Activated T-cell treated with anti-CD3 and anti-CD28 coated beads for 48 hours (primary cell): ENCODE results near the gene ZFYVE27.
"Not testable (repeated sequence)": the region's sequence is repeated elsewhere in the genome, so short reads cannot be mapped to it uniquely, and the experiment has no call there.

Experiments used
- DNase-seq: peaks from one replicate; pipeline ENCODE4 v3.0.0-alpha.2; 2020; ENCODE audit warnings: low read depth

ZFYVE27 gene

GRCh38 chr10:97736902-97737769 lies at the start of gene ZFYVE27:
TSS of gene ZFYVE27 (plus strand) at chr10:97737128. CDS start at chr10:97738478, 1,350 bp downstream.
- DNase-seq: peak; percentile 97

- no peak for DNase-seq
Measured at GRCh38 chr10:97687785-97688781, 48.8 kb upstream of the ZFYVE27 start.

- DNase-seq: no peak
Measured at GRCh38 chr10:97689559-97690020, 47.3 kb upstream of the ZFYVE27 start.

- DNase-seq: no peak
Measured at GRCh38 chr10:97690133-97690532, 46.8 kb upstream of the ZFYVE27 start.

- not testable (repeated sequence) for DNase-seq
Measured at GRCh38 chr10:97698072-97698655, 38.8 kb upstream of the ZFYVE27 start.

- DNase-seq: peak; percentile 5
Measured at GRCh38 chr10:97701438-97702069, 35.4 kb upstream of the ZFYVE27 start.

GRCh38 chr10:97703398-97704067 lies 33.4 kb upstream of the ZFYVE27 start:
- no peak for DNase-seq

- no peak for DNase-seq
Measured at GRCh38 chr10:97704341-97704740, 32.6 kb upstream of the ZFYVE27 start.

GRCh38 chr10:97705006-97705670 lies 31.8 kb upstream of the ZFYVE27 start:
- DNase-seq: no peak

GRCh38 chr10:97707134-97707861 lies 29.6 kb upstream of the ZFYVE27 start:
- no peak for DNase-seq

- no peak for DNase-seq
Measured at GRCh38 chr10:97708167-97708566, 28.8 kb upstream of the ZFYVE27 start.

- peak; percentile 18 for DNase-seq
Measured at GRCh38 chr10:97708976-97709946, 27.7 kb upstream of the ZFYVE27 start.

GRCh38 chr10:97711640-97712572 lies 25.0 kb upstream of the ZFYVE27 start:
- no peak for DNase-seq

- DNase-seq: no peak
Measured at GRCh38 chr10:97713339-97713825, 23.5 kb upstream of the ZFYVE27 start, which contains the start of gene MARVELD1. TSS of gene MARVELD1 (plus strand) at chr10:97713730. CDS start at chr10:97713877, 147 bp downstream.

- peak; percentile 53 for DNase-seq
Measured at GRCh38 chr10:97713826-97714400, 23.0 kb upstream of the ZFYVE27 start.

GRCh38 chr10:97714401-97715258 lies 22.3 kb upstream of the ZFYVE27 start:
- DNase-seq: no peak
